H1 (cell line): ENCODE measurements around the gene ST6GALNAC3. TPM values are rescaled to one million over a fixed set of nuclear protein-coding genes. Genes with fewer than 3 reads are reported as not detected.

ENCODE experiments used
- ASH2L ChIP-seq: fragments of 200-600, 300-600 bp; sonication (generic); IDR thresholded peaks from one replicate; pipeline ENCODE4 v1.7.1; 2017; ENCODE audit warnings: low read length
- EZH2 ChIP-seq: fragments of 200-600 bp; sonication (generic); IDR thresholded peaks from 2 replicates; pipeline ENCODE4 v1.7.1; 2012; ENCODE audit warnings: low read depth, mild to moderate bottlenecking, moderate library complexity, low read length, inconsistent platforms; ENCODE audit not compliant: severe bottlenecking
- FOSL1 ChIP-seq: IDR thresholded peaks from 2 replicates; pipeline ENCODE4 v1.6.1; 2011; ENCODE audit warnings: mild to moderate bottlenecking, low read depth, low read length, moderate library complexity; ENCODE audit not compliant: insufficient read depth
- GABPA ChIP-seq: IDR thresholded peaks from 2 replicates; pipeline ENCODE4 v1.6.1; 2011; ENCODE audit warnings: mild to moderate bottlenecking, low read length, moderate library complexity, borderline replicate concordance; ENCODE audit not compliant: insufficient read depth
- NANOG ChIP-seq: IDR thresholded peaks from 2 replicates; pipeline ENCODE4 v1.6.1; 2011; ENCODE audit warnings: low read length, low read depth, mild to moderate bottlenecking, inconsistent platforms; ENCODE audit not compliant: insufficient read depth, poor library complexity, severe bottlenecking
- RAD21 ChIP-seq, 2 experiments: IDR thresholded peaks in 1 of 2; conservative IDR thresholded peaks in 1 of 2; 2 replicates each; pipeline ENCODE4 v1.6.1; 2011; ENCODE audit warnings: low read depth in 2 of 2, low read length in 2 of 2, improper control_type of control experiment in 1 of 2, inconsistent platforms in 1 of 2, mild to moderate bottlenecking in 1 of 2, moderate library complexity in 1 of 2
- polyA plus RNA-seq, 7 experiments: library from polyadenylated mRNA; depleted of rRNA in 3 of 7; stranded (reverse) in 5 of 7; unstranded in 2 of 7; fragments of >200 nt in 5 of 7; fragments of 200-250 nt in 2 of 7; gene quantifications; 1 replicate in 5 of 7; 2 replicates in 1 of 7; 4 replicates in 1 of 7; pipeline versions ENCODE4 v1.2.1 to v1.2.3, GENCODE V29; 2011 to 2013; ENCODE audit warnings: missing spikeins in 2 of 7, mixed read lengths in 2 of 7
- total RNA-seq: library from RNA; stranded (reverse); fragmentation: NEBNext Ultra II Directional; extraction: Animal tissue kit (Norgen Biotek cat#: 25700); gene quantifications from 2 replicates; pipeline ENCODE4 v1.2.1, GENCODE V29; 2021
- TF ChIP-seq, protein P1 (sequence below): IDR thresholded peaks from 2 replicates; pipeline ENCODE4 v1.6.1; 2011; ENCODE audit warnings: low read depth, mild to moderate bottlenecking, low read length; ENCODE audit not compliant: insufficient read depth

The ST6GALNAC3 gene
- total and polyA plus RNA-seq, 2 of the 8 experiments (the other 6 are each of a cell fraction or from before 2014, with no cell fraction given) = 4.9 to 19.0 TPM

DNA sequence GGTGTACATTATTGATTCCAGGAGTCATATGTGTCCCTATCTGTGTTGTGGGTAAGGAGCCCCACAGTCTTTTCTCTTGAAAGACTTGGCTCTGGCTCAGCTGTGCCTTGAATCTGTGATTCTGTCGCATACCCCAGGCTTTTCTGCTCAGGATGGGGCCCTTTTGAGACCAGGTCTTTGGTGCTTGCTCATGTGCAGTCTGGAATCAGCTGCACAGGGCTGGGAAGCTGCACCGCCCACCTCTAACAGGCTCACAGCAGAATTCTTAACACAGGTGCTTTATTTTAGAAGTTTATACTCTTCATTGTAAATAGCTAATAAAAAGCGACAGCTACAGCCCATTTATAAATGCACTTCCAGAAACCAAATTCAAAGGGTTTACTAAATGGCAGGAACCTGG, 61.3 kb downstream of the ST6GALNAC3 start (continued):
- no peak for TF ChIP-seq RAD21 (IDR thresholded peaks at IDR 0.05 in 1 of 2, conservative IDR thresholded peaks at IDR 0.05 in 1 of 2; ENCODE audit: low read depth in 2 of 2, low read length in 2 of 2)
- TF ChIP-seq, protein P1, sequence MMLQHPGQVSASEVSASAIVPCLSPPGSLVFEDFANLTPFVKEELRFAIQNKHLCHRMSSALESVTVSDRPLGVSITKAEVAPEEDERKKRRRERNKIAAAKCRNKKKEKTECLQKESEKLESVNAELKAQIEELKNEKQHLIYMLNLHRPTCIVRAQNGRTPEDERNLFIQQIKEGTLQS = no peak
- no peak for TF ChIP-seq GABPA
- TF ChIP-seq NANOG = no peak
- TF ChIP-seq FOSL1 = no peak
- no peak for TF ChIP-seq EZH2
- TF ChIP-seq ASH2L = no peak
